ENCODE data around the gene DPYSL5.

DPYSL5 gene

DNA sequence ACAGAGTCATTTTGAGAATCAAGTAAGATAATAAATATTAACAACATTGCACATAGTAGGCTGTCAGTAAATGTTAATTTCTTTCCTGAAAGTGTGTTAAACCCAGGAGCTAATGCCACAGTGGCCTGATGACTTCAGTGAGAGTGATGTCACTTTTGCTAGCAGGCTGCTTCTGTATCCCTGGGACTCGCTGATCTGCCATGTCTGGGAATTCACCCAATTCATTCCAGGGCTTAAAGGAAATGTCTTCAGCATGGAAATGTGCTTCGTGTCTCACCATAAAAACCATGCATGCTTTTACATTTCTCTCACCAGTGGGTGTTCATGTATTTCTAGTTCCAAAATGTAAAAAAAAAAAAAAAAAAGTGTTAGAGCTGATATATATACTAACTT lies 65.7 kb downstream of the DPYSL5 start:
- Mint-ChIP-seq H3K4me3 (no peak overlapping the region), H3K27ac (no peak overlapping the region), H3K9me3 (peaks cover 16% of the 10 kb centered on the region), H3K27me3 (ENCODE audit: low read depth, poor library complexity) (peaks cover 5% of the 10 kb centered on the region), H3K36me3 (ENCODE audit: low read depth) (peaks cover 19% of the 10 kb centered on the region), H3K4me1 (no peaks in the 10 kb centered on the region)
- TF ChIP-seq, protein P1, sequence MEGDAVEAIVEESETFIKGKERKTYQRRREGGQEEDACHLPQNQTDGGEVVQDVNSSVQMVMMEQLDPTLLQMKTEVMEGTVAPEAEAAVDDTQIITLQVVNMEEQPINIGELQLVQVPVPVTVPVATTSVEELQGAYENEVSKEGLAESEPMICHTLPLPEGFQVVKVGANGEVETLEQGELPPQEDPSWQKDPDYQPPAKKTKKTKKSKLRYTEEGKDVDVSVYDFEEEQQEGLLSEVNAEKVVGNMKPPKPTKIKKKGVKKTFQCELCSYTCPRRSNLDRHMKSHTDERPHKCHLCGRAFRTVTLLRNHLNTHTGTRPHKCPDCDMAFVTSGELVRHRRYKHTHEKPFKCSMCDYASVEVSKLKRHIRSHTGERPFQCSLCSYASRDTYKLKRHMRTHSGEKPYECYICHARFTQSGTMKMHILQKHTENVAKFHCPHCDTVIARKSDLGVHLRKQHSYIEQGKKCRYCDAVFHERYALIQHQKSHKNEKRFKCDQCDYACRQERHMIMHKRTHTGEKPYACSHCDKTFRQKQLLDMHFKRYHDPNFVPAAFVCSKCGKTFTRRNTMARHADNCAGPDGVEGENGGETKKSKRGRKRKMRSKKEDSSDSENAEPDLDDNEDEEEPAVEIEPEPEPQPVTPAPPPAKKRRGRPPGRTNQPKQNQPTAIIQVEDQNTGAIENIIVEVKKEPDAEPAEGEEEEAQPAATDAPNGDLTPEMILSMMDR (IDR thresholded peaks at IDR 0.05): no peak
- no peak for DNase-seq

GRCh38 chr2:26913999-26914658 lies 66.2 kb downstream of the DPYSL5 start:
- peaks cover 5% of the 10 kb centered on the region for H3K27me3 Mint-ChIP-seq (ENCODE audit: low read depth, poor library complexity)
- DNase-seq: peak; percentile 30
- TF ChIP-seq, protein P1 (IDR thresholded peaks at IDR 0.05): no peak
- H3K4me3 Mint-ChIP-seq: no peak overlapping the region
- H3K4me1 Mint-ChIP-seq: no peaks in the 10 kb centered on the region
- H3K9me3 Mint-ChIP-seq: peaks cover 16% of the 10 kb centered on the region
- H3K36me3 Mint-ChIP-seq (ENCODE audit: low read depth): peaks cover 19% of the 10 kb centered on the region
- H3K27ac Mint-ChIP-seq: no peak overlapping the region

DNA sequence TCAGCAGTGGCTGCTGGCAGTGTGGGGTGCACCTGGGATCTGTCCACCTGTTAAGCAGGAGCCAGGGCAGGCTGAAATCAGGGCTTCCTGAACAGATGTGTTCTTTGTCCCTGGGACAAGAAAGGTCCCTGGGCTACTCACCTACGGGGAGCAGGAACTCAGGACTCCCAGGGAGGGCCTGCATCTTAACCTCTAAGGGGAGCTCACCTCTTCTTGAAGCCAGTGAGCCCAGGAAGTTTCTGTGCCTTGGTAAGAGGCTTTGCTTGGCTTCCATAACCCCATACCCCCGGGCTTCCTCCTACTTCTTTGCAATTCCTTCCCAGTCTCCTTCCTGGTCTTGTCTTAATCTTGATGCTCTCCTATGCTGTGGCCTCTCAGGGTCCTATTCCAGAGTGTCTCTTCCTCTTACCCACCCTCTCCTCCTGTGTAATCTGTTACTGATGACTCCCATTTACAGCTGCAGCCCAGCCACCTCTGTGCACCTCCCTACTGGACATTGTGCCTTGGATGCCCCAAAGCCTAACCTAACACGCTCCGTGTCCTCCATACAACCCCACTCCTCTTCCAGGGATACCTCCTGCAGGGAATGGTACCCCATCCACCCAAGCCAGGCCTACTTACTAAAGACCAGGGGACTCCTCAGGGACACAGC lies 66.9 kb downstream of the DPYSL5 start:
- no peaks in the 10 kb centered on the region for H3K4me1 Mint-ChIP-seq
- H3K27me3 Mint-ChIP-seq (ENCODE audit: low read depth, poor library complexity): peaks cover 5% of the 10 kb centered on the region
- no peak for DNase-seq
- TF ChIP-seq, protein P1 (IDR thresholded peaks at IDR 0.05): no peak
- peaks cover 15% of the 10 kb centered on the region for H3K36me3 Mint-ChIP-seq (ENCODE audit: low read depth)
- no peak overlapping the region for H3K27ac Mint-ChIP-seq
- no peak overlapping the region for H3K4me3 Mint-ChIP-seq
- peaks cover 12% of the 10 kb centered on the region for H3K9me3 Mint-ChIP-seq

- peaks cover 9% of the 10 kb centered on the region for H3K36me3 Mint-ChIP-seq (ENCODE audit: low read depth)
- no peak for DNase-seq
- H3K9me3 Mint-ChIP-seq: peaks cover 7% of the 10 kb centered on the region
- no peak overlapping the region for H3K4me3 Mint-ChIP-seq
- H3K4me1 Mint-ChIP-seq: no peaks in the 10 kb centered on the region
- H3K27me3 Mint-ChIP-seq (ENCODE audit: low read depth, poor library complexity): peaks cover 5% of the 10 kb centered on the region
- no peak overlapping the region for H3K27ac Mint-ChIP-seq
- TF ChIP-seq, protein P1 (IDR thresholded peaks at IDR 0.05): no peak
These were observed 67.4 kb downstream of the DPYSL5 start for GRCh38 chr2:26915316-26915715.

- DNase-seq: no peak
- peaks cover under 1% of the 10 kb centered on the region for H3K36me3 Mint-ChIP-seq (ENCODE audit: low read depth)
- peaks cover 5% of the 10 kb centered on the region for H3K27me3 Mint-ChIP-seq (ENCODE audit: low read depth, poor library complexity)
- no peaks in the 10 kb centered on the region for H3K4me1 Mint-ChIP-seq
- H3K4me3 Mint-ChIP-seq: no peak overlapping the region
- no peak overlapping the region for H3K27ac Mint-ChIP-seq
- no peaks in the 10 kb centered on the region for H3K9me3 Mint-ChIP-seq
- TF ChIP-seq, protein P1 (IDR thresholded peaks at IDR 0.05): no peak
These were observed 68.3 kb downstream of the DPYSL5 start for GRCh38 chr2:26916128-26916692.
